NK-92 treated with Interleukin-12 subunit alpha and Interleukin-12 subunit beta, amount 100 ng/mL, for 24 hours (cell line): ENCODE measurements around the gene DHX30.
A peak's percentile ranks its signal among the peaks of the same experiment; 100 is the strongest.
"Not testable (repeated sequence)": the region's sequence is repeated elsewhere in the genome, so short reads cannot be mapped to it uniquely, and the experiment has no call there.

Experiments used
- DNase-seq: peaks from one replicate; lab custom pipeline; 2025; lab: John Stamatoyannopoulos, UW

DHX30 gene

DNA sequence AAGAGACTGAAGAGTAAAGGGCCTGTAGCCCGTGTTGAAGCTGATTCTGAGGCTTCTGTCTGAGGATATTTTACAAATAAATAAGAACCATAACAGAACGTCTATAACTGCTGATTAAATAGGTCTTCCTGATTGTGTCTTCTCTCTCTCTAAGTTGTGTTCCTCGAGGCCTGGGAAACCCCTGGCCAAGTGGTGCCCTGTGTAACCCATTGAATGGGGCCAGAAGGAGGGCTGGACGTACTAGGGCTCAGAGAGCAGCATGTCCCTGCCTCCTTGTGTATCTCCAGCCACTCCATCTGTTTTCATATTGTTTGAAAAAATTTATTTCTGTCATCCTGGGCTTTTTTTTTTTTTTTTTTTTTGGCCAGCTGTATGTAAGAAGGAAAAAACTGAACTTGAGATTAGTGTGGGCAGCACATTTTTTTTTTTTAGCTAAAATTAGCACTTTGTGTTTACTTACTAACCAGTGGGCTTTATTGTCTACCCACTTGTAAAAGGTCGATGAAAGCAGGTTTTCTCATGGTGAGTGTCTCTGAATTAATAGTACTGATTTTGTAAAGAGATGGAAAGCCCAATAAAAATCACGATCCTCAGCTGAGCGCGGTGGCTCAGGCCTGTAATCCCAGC, 10.7 kb downstream of the DHX30 start:
- DNase-seq = no peak

DNA sequence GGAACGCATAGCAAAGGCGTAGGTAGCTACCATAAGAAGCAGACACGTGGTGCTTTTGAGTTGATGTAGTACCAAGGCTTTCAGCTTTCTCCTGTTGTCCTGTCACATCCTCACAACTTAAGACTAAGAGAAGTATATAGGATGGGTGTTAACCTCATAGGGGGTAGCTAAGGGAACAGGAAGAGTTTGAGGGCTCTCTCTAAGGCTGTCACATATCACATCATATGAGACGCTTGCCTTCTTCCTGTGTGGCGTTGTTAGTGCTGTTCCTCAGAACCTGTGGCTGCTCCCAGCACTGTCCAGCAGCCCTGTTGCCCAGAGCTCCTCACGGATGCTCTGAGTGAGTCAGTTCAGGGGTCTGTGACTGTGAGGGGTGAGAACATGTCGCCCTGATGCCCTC, 14.7 kb downstream of the DHX30 start:
- no peak for DNase-seq

DNA sequence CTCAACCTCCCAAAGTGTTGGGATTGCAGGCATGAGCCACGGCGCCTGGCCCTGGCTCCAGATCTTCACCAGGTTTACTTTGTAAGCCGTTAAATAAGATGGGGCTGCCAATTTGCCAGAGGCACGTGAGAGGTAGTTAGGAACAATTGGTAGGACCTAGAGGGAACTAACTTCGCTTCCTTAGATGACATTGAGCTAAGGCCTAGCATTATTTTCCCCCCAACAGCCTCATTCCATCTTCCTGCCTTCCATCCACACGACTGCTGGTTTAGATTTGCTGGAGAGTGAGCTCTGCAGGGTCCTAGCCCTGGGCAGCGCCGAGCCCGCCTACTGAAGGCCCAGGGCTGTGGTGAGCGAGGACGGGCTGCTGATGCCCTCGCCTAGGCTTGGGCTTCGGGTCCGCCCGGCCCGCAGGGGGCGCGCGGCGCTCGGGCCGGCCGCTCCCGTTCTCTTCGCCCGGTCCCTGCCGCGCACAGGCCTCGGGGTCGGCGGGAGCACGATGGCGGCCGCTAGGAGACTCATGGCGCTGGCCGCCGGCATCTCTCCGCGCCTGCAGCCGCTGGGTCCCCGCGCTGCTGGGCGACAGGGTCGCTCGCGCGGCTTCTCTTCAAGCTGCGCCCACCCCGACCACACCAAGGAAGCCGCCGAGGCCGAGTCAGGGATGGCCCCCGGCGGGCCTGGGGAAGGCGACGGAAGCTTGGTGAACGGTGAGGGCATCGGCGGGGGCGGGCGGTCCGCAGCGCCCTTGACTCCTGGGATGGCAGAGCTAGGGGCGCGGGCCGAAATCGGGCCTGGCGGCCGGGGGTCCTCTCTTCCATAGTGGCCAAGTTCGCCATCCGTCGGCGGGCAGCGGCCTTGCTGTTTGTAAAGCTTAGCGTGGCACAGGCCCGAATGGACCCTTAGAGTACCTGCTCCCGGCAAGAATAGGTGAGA, 21.9 kb downstream of the DHX30 start:
- peak; percentile 55 for DNase-seq

DNA sequence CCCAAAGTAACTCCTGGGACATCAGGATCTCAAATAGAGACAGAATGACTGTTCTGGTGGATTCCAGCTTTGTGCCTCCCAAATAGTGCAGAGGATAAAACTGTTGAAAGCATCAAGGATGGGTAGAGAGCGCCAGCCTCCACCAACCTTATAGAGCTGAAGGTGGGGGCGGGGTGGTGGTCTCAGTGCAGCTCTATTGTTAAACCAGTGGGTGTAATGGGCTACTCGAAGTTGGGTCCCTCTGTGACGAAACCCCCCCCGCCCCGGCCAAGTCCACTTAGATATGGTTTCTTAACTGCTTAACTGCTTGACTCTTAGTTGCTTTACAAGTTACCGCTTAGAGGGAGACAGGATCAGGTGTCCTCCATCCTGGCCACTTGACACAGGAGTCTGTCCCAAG, 22.7 kb downstream of the DHX30 start:
- no peak for DNase-seq

DNA sequence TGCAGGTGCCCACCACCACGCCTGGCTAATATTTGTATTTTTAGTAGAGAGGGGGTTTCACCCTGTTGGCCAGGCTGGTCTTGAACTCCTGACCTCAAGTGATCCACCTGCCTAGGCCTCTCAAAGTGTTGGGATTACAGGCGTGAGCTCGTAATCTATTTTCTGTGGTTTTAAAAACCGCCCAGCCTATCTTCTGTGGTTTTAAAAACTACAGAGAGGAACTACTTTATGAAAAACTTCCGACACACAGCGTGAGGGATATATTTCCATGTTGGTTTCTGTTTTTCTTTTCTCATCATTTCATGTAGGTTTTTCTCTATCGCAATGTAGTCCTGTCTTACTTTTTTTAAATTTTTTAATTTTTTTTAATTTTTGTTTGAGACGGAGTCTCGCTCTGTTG, 26.5 kb downstream of the DHX30 start:
- not testable (repeated sequence) for DNase-seq

DNA sequence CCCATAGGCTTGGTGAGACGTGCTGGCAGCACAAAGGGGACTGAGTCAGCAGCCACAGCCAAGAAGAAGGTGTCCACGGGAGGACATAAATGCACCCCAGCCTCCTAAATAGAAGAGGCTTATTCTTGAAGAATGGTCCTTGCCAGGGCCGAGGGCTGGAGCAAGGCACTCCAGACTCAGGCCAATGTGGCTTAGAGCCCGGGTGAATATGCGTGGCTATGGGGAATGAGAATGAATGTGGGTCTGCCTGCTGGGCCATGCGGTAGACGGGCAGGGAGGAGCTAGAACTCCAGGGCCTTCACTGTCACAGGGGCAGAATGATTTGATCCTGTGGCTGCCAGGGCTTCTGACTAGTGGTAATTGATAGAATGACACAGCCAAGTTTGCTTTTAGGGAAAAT, 34.0 kb downstream of the DHX30 start:
- no peak for DNase-seq

DNA sequence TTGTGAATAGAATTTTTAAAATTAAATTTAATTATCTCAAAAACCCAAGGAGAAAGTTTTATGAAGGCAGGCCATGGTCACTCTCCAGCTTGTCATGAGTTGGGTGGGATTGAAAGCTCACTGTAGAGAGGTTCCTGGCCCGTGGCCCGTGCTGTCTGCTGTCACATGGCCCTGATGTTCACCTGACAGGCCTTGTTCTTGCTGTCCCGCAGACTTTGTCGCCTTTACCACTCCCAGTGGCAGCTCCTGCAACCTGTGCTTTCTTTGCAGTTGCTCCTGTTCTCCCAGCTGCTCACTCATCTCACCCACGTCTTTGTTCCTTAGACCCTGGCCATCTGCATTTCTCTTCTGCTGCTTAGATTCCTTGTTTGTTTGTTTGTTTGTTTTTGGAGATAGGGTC, 35.6 kb downstream of the DHX30 start:
- no peak for DNase-seq

DNA sequence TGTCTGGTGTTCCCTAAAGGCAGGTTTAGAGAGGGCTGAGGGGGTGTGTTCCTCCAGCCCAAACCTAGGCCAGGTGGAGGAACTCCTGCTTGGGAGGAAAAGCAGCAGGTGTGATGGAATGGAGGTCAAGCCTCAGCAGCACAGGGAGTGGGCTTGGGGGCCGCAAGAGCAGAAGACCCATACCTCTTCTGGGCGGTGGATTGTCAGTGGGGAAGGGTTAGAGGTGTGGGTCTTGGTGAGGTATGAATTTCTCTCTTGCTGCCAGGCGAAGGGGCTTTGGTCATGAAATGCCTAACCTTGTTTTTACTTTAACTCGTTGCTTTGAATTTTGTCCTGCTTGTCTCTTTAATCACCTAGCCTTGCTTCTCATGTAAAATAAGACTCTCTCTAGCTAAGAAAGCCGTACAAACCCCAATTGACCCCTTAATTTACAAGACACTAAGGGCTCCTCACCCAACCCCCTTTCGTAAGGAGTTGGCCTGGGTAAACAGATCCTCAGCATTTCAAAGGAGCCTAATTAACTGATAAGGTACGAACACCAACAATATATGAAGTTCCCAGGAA, 38.9 kb downstream of the DHX30 start:
- no peak for DNase-seq

DNA sequence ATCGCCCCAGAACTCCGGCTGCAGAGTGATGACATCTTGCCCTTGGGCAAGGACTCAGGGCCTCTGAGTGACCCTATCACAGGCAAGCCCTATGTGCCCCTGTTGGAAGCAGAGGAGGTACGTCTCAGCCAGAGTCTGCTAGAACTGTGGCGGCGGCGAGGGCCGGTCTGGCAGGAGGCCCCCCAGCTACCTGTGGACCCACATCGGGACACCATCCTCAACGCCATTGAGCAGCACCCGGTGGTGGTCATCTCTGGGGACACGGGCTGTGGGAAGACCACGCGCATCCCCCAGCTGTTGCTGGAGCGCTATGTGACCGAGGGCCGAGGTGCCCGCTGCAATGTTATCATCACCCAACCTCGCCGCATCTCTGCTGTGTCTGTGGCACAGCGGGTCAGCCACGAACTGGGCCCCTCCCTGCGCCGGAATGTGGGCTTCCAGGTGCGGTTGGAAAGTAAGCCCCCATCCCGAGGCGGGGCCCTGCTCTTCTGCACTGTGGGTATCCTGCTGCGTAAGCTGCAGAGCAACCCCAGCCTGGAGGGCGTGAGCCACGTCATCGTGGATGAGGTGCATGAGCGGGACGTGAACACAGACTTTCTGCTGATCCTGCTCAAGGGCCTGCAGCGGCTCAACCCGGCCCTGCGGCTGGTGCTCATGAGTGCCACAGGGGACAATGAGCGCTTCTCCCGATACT, 43.4 kb downstream of the DHX30 start:
- no peak for DNase-seq

DNA sequence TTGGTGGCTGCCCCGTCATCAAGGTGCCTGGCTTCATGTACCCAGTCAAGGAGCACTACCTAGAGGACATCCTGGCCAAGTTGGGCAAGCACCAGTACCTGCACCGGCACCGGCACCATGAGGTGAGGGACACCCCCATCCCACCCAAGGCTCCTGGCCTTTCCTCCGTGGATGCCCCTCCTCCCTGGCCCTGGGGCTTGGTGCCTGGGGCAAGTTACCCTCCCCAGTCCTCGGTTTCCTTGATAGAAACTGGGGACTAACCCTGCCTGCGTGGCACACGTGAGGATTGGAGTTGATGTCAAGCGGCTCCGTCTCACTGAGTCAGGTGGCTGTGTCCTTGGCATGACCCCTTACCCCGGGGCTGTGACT, 43.9 kb downstream of the DHX30 start:
- no peak for DNase-seq

DNA sequence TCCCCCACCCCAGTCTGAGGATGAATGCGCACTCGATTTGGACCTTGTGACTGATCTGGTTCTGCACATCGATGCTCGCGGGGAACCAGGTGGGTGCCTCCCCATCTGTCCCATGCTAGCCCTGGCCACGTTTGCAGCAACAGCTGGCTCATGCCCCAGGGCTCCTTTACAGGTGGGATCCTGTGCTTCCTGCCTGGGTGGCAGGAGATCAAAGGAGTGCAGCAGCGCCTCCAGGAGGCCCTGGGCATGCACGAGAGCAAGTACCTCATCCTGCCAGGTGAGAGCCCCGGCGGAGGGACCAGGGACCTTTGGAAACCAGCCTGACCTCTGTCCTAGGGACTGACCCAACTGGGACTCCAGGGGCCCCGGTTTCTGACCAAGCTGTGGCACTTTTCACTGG, 44.3 kb downstream of the DHX30 start:
- no peak for DNase-seq

DNA sequence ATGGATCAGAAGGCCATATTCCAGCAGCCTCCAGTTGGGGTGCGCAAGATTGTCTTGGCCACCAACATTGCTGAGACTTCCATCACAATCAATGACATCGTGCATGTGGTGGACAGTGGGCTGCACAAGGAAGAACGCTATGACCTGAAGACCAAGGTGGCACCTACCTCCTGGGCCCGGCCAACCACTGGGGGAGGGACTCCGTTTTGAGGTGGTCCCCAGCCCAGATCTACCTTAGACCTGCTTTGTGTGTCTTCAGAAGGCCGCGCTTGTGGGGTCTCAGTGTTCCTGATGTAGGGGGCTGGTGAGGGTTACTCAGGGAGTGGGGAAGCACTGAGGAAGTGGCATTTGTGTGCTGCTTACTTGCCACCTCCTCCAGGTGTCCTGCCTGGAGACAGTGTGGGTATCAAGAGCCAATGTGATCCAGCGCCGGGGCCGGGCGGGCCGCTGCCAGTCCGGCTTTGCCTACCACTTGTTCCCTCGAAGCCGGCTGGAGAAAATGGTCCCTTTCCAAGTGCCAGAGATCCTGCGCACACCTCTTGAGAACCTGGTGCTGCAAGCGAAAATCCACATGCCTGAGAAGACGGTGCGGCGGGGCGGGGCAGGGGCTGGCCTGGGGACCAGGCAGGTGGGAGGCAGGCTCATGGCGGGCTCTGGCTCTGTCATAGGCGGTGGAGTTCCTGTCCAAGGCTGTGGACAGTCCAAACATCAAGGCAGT, 45.0 kb downstream of the DHX30 start:
- DNase-seq = no peak

DNA sequence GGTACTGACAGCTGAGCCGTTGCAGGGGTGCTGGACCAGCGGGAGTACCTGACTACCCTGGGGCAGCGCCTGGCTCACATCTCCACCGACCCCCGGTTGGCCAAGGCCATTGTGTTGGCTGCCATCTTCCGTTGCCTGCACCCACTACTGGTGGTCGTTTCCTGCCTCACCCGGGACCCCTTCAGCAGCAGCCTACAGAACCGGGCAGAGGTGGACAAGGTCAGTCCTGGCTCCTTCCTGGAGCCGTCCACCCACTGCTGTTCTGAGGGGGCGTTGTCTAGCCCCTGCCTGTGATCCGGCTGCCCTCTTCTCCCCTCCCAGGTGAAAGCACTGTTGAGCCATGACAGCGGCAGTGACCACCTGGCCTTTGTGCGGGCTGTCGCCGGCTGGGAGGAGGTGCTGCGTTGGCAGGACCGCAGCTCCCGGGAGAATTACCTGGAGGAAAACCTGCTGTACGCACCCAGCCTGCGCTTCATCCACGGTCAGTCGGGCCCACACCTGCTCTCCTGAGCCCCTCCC, 45.7 kb downstream of the DHX30 start:
- DNase-seq = no peak

DNA sequence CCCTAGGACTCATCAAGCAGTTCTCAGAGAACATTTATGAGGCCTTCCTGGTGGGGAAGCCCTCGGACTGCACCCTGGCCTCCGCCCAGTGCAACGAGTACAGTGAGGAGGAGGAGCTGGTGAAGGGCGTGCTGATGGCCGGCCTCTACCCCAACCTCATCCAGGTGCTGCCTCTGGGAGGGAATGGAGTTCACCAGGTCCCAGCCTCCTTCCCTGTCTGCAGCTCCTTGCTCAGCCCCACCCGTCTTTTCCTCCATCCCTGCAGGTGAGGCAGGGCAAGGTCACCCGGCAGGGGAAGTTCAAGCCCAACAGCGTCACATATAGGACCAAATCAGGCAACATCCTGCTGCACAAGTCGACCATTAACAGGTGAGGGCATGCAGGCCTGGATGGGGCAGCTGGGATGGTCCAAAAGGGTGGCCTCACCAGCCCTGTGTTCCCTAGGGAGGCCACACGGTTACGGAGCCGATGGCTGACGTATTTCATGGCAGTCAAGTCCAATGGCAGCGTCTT, 46.3 kb downstream of the DHX30 start:
- DNase-seq = no peak

DNA sequence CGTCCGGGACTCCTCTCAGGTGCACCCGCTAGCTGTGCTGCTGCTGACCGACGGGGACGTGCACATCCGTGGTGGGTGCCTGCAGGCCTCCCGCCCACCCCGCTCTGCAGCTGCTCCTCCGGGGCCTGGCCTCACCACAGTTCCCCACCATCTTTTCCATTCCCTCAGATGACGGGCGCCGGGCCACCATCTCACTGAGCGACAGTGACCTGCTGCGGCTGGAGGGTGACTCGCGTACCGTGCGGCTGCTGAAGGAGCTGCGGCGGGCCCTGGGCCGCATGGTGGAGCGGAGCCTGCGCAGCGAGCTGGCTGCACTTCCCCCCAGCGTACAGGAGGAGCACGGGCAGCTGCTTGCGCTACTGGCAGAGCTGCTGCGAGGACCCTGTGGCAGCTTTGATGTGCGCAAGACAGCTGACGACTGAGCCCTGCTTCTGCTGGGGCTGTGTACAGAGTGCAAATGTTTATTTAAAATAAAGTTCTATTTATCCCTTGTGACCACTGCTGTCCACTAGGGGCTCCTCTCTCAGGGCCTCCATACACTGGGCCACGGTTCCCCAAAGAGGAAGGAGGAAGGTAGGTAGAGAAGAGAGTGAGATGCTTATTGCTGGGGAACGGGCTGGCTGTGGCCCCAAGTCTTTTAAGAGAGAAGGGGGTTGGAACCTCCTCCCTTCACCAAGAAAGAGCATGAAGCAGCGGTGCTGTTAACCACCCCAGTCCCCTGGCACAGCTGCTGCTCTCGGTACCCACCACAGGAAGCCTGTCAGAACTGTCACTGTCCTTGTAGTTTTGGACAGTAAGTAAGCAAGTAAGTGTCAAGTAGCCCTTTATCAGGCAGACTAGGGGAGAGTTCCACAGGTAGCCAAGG, 47.0 kb downstream of the DHX30 start:
- DNase-seq = no peak

DNA sequence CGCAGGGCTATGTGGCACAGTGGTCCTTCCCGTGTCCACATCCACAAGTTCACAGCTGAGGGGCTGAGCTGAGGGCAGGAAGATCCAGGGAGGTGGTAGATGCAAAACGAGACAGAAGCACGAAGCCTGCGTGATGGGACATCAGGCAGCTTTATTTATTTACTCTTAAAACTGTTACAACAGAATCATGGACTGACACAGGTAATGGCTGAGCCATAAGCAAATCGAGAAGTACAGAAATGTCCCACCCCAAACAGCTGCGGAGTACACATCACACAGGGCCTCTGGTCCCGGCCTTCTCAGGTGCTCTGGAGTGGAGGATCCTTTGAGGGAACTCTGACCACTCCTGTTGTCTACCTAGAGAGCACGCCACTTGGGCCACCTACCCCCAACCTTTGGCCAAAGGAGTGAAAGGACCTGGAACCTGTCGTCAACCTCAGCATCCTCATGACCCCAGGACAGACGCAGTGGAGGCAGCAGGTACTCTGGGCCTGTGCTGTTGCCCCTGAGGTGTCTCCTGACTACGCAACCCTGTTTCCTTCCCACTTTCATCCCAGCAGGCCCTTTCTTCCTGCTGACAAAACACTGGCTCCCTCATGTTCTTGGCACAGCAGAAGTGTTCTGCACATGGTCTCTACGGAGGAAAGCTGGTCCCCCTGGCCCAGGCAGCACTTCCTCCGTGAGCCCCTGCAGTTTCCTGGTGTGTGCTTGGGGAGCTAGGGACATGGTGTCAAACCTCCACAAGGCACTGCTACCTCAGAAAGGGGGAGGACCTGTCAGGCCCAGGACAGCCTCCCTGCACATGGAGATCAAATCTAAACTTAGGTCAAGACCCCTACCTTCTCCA, 47.8 kb downstream of the DHX30 start:
- DNase-seq = no peak

DNA sequence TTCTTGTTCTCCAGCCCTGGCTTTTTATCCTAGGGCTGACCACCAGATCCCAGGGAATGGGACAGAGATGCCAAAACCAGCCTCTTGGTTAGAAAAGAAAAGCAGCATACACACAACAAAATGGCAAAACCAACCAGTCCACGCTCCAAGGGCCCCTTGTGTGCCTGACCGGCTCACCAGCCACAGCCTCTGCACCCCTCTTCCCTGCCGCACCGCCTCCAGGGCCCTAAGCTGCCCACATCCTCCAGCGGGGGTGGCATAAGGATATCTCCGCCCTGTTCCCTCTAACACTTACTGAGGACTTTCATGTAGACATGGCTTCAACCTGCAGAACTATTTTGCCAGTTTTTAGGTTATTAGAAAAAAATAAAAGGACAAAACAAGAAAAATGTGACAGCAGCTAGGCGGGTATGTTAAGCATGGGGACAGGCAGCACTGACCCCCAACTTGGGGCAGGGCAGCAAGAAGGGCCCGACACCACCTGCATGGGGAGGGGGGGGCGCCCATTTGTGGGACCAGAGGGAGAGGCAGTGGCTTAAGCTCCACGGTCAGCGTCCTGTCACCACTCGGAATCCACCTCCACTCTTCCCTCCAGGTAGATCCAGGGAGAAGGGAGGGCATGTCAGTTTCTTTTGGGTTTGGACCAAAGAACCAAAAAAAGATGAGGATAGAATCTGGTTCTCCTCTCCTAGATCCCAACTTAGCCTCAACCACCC, 49.1 kb downstream of the DHX30 start:
- DNase-seq = no peak

DNA sequence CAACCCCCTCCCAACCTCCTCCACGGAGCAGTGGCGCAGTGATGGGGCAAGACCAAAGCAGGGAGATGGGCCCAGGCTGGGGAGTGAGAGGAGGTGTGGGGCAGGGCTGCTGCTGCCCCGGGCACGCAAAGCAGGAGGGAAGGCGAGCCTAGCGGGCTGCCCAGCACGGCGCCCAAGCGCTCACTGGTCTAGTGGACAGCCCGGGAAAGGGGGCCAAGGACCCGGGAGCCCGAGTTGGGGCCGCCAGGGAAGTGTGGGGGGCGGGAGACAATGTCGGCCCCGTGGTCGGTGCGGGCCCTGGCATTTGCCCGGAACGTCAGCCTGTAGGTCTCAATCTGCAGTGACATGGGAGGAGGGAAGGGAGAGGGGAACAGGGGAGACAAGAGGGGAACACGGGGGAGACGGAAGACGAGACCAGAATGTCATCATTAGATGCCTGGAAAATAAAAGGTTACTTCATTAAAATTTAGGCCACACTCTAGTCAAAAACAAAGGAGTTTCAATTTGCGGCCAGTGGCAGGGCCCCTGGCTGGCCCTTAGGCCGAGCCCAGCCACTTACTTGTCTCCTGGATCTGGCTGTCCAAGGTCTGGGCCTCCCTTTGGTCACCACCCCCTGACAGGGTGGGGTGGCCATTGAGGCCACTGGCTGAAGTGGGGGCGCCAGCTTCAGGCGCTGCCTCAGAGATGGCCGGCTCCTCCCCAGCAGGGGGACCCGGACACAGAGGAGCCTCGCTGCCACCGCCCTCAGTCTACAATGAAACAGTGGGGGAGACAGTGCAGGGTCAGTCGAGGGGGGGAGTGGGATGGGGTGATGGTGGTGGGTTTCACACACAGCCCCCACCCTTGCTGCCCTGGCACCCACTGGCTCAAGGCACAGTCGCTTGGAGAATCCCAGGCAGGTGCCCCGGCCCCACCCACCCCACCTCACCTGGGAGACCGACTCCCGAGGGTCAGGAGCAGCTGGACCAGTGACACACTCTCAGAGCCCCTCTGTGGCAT, 50.0 kb downstream of the DHX30 start:
- no peak for DNase-seq
